Embryonic facial prominence (tissue), 1 donor: ENCODE results near the gene ARHGAP30.
"Not testable (repeated sequence)": the region's sequence is repeated elsewhere in the genome, so short reads cannot be mapped to it uniquely, and the experiment has no call there.

Experiments used
- DNase-seq: peaks from one replicate; pipeline ENCODE4 v3.0.0-alpha.2; 2016; ENCODE audit errors: extremely low spot score

ARHGAP30 gene

GRCh38 chr1:161069731-161070270 lies at the start of gene ARHGAP30:
Gene ARHGAP30, minus strand, starts transcription at chr1:161069891. Its CDS starts 267 bp downstream, at chr1:161069624.
- DNase-seq, result no peak

GRCh38 chr1:161117759-161118581 lies 48.3 kb upstream of the ARHGAP30 start, which contains the start of the genes NIT1 and PFDN2:
Gene NIT1, plus strand, starts transcription at chr1:161118105. Its CDS starts 72 bp downstream, at chr1:161118177.
Gene PFDN2, minus strand, starts transcription at chr1:161118037. Its CDS starts 11 bp downstream, at chr1:161118026.
- DNase-seq, result peak; percentile 71

- DNase-seq, result not testable (repeated sequence)
These were observed 46.3 kb upstream of the ARHGAP30 start for GRCh38 chr1:161115961-161116360.

- no peak for DNase-seq
These were observed 45.5 kb upstream of the ARHGAP30 start for GRCh38 chr1:161115132-161115711.

GRCh38 chr1:161114556-161114955 lies 44.9 kb upstream of the ARHGAP30 start:
- no peak for DNase-seq

GRCh38 chr1:161113915-161114314 lies 44.2 kb upstream of the ARHGAP30 start:
- DNase-seq, result no peak

GRCh38 chr1:161111527-161111926 lies 41.8 kb upstream of the ARHGAP30 start:
- DNase-seq, result no peak

GRCh38 chr1:161111117-161111516 lies 41.4 kb upstream of the ARHGAP30 start:
- no peak for DNase-seq

- DNase-seq, result no peak
These were observed 36.7 kb upstream of the ARHGAP30 start for GRCh38 chr1:161106431-161106830.

GRCh38 chr1:161100556-161100955 lies 30.9 kb upstream of the ARHGAP30 start:
- DNase-seq, result no peak

GRCh38 chr1:161099090-161099802 lies 29.6 kb upstream of the ARHGAP30 start:
- no peak for DNase-seq

GRCh38 chr1:161098210-161099068 lies 28.7 kb upstream of the ARHGAP30 start, which contains the start of gene KLHDC9:
Gene KLHDC9, plus strand, starts transcription at chr1:161098361. Its CDS starts 175 bp downstream, at chr1:161098536.
- no peak for DNase-seq

- DNase-seq, result no peak
These were observed 26.8 kb upstream of the ARHGAP30 start for GRCh38 chr1:161096530-161096929.

GRCh38 chr1:161096015-161096414 lies 26.3 kb upstream of the ARHGAP30 start:
- DNase-seq, result no peak

GRCh38 chr1:161095230-161095629 lies 25.5 kb upstream of the ARHGAP30 start:
- no peak for DNase-seq

GRCh38 chr1:161094481-161094880 lies 24.8 kb upstream of the ARHGAP30 start:
- no peak for DNase-seq

GRCh38 chr1:161092621-161093028 lies 22.9 kb upstream of the ARHGAP30 start:
- DNase-seq, result no peak

GRCh38 chr1:161091796-161092507 lies 22.3 kb upstream of the ARHGAP30 start:
- DNase-seq, result no peak

- no peak for DNase-seq
These were observed 21.4 kb upstream of the ARHGAP30 start for GRCh38 chr1:161091093-161091492.

- no peak for DNase-seq
These were observed 20.9 kb upstream of the ARHGAP30 start for GRCh38 chr1:161090617-161091016.
